NCI-H748 (cell line): ENCODE measurements around the gene ST6GALNAC5.

Source experiments
- DNase-seq: peaks from one replicate; lab custom pipeline; 2025; ENCODE audit not compliant: unreplicated experiment; lab: John Stamatoyannopoulos, UW

ST6GALNAC5 gene

DNA sequence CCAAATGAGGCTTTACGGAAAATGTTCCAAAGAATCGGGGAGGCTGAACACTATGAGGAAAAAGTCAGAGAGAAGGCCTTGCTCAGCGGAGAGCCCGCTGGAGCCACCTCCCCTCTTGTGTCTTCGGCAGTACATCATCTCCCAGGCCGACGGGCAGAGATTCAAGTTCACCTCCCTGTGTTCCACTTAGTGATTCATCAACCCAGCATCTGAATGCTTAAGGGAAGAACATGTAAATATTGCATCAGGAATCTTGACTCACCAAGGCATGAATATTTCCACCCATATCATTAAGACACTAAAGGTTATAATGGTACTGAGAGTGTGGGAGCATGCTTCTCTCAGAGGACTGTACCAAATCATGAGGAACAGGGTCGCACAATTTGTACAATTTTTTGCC, 172.5 kb downstream of the ST6GALNAC5 start:
- DNase-seq = no peak

DNA sequence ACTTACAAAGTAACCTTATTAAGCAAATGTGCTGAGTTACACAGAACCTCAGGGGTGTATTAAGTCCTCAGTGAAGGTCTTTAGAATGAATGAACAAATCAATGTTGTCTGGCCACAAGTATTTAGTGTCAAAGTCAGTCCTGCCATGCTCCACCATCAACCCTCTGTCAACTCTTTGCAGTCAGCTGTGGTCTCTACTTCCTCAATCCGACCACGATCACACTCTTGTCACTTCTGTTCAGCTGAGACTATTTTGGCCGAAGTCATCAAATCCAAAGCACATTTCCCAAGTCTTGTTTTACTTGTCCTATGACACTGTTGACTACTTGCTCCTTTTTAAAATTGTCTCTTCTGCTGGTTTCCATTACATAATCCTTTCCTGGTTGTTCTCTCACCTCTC, 173.5 kb downstream of the ST6GALNAC5 start:
- no peak for DNase-seq

DNA sequence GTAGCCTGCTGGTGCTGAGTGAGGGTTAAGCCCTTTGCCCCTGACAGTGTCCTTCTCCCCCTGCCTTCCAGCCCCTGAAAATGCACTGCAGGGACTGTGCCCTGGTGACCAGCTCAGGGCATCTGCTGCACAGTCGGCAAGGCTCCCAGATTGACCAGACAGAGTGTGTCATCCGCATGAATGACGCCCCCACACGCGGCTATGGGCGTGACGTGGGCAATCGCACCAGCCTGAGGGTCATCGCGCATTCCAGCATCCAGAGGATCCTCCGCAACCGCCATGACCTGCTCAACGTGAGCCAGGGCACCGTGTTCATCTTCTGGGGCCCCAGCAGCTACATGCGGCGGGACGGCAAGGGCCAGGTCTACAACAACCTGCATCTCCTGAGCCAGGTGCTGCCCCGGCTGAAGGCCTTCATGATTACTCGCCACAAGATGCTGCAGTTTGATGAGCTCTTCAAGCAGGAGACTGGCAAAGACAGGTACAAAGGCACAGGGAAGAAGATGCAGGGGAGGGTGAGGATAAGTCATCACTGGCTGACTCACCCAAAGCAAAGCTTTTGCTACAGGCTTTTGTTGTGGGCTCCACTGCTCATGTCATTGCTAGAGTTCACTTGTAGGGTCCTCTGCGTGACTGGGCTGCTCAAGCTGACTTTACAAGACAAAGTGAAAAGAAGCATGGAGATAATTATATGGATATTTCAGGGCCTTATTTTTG, 177.0 kb downstream of the ST6GALNAC5 start:
- no peak for DNase-seq

DNA sequence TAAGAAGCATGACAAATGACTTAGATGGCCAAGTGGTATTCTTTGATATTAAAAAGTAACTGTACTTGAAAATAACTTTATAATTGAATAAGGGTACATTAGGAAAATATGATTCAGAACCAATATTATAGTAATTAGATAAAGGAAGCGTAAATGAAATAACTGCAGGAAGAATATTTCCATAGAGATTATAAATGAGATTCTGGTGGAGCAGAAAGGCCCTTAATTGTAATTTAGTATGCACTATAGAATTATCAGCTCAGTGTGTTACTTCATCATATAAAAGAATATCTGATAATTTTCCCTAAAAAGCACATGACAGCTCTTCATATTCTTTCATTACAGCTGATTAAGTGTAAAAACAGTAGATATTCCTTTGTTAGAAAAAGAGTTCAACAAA, 180.3 kb downstream of the ST6GALNAC5 start:
- no peak for DNase-seq

DNA sequence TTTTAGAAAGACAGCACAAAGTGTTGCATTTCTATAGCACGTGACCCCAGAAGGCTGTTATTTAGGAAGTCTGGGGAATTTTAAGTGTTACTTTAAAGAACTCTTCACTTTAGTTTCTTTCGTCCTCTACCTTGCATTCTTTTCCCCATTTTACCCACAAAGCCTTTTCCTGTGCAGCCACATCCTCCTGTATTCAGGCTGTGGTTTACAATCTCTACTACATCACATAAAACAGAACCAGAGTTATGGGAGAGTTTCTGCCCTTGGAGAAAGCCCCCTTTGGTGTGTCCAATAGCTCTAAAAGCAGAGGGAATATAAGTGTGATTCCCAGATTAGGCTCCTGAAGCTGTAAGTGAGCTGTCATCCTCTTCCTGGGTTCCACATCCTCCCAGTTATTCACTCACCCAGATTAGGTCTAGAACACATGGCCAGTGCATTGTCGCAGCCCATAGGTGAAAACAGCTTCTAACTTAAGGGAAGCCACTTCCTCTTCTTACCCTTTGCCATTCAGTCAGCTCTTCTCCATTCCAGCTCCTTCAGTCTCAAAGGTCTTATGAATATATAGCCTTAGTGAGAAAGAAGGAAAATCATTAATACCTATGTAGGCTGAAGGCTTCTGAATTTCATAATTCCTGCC, 180.8 kb downstream of the ST6GALNAC5 start:
- no peak for DNase-seq

DNA sequence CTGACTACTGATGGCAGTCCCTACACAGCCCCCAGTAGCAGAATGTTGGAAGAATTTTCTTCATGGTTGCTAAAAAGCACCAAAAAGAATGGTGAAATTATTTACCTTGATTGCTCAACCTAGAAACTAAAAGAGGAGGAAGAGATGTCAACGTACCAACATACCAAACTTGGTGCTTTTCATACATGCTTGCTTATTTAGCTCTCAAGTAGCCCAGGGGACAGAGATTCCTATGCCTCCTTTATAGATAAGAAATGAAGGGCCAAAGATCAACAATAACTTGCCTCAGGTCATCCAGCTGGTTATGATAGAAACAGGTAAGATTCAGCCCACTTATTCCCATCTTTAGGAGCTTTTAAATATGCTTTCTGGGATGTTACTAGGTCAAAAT, 181.3 kb downstream of the ST6GALNAC5 start:
- DNase-seq = no peak

DNA sequence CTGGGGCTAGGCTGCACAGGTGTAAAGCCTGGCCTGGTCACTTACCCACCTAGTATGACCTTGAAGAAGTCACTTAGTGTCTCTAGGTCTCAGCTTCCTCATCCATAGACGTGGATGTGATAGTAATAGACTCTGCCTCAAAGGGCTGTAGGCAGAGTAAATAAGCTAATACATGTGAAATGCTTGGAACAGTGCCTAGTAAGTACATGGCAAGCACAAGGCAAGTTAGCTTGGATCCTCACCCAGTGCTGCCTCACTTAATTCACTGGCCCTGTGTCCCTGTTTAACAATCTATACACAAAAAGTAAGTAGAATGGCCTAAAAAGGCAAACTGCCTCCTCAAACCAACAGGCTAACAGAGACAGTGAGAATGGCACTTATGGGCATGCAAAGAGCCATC, 184.1 kb downstream of the ST6GALNAC5 start:
- DNase-seq = no peak

DNA sequence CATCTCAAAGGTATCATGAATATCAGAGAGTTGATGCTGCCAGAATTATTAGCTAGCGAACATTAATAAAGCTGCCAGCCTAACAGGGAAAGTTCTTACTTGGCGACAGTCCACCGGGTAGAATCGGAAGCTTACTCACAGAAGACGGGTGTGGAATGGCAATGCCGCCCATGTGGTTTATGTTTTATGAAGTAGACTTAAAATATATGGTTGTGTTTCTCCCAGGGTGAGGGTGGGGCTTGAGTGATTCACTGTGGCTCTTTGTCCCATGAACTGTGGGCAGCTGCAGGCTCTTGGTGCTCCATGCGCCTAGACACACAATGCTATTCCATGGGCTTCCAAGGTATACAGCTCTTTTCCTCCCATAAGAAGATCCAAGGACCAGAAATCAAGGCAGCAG, 189.2 kb downstream of the ST6GALNAC5 start:
- no peak for DNase-seq

DNA sequence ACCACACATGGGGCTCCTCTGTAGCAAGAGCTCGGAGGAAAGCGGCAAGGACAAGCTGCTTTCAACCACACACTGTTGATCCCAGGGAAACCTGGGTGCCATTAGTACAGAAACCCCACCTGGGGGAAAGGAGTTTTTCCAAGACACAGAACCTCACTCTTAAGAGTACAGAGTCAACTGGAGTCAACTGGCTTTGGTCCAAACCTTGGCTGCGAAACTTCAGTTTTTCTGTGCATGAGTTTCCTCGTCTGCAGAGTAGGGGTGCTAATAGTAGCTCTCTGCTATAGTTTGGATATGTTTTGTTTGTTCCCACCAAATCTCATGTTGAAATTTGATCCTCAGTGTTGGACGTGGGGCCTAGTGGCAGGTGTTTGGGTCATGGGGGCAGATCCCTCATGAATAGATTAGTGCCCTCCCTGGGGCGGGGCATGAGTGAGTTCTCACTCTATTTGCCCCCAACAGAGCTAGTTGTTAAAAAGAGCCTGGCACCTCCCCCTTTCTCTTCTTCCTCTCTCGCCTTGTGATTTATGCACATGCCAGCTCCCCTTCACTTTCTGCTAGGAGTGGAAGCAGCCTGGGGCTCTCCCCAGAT, 190.8 kb downstream of the ST6GALNAC5 start:
- peak; percentile 96 for DNase-seq

DNA sequence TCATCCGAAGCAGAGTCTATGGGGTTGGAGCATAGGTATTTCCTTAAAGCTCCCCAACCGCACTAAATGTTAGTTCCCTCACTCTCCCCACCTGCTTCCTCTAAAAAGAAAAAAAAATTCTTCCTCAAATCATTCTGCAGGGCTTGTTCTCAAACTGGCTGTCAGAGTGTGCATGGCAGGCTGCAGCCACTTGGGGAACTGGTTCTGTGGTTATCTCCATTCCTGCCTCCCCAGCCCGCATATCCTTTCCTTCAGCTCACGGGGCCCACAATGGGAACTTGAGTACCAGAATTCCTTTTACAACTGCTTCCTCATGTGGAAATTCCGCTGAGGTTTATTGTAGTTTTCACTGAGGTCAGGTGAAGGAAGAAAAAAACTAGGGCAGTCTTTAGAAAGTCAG, 192.7 kb downstream of the ST6GALNAC5 start:
- DNase-seq = no peak

DNA sequence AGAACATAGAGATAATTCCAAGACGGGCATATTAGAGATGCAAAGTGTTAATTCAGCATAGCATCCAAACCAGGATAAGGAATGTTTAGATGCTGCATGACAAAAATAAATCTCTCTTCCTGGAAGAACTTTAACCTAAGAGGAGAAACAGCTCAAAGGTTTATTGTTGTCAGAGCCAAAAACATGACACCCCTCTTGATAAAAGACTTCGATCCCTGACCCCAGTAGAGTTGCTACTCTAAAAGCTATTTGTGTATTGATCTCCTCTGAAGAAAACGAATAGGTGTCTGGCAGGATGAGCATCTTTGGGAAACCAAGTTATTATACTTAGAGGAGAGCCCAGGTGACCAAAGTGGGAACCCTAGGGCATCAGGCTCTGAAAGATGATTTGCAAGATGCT, 193.9 kb downstream of the ST6GALNAC5 start:
- DNase-seq = no peak

DNA sequence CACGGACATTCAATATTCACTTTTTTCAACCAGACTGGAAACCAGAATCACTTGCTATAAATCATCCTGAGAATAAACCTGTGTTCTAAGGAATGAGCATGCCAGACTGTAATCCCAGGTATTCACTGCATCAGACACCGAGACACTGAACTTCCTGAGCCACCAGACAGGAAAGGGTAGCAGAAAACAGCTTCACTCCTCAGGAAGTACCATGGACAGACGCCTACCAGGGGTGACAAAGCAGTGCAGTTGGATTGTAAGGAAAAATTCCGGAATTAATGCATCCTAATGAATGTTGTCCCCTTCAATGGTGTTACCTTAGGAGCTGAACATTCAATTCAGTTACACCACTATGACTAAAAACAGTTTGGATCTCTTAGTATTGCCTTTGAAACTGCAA, 195.8 kb downstream of the ST6GALNAC5 start:
- no peak for DNase-seq

DNA sequence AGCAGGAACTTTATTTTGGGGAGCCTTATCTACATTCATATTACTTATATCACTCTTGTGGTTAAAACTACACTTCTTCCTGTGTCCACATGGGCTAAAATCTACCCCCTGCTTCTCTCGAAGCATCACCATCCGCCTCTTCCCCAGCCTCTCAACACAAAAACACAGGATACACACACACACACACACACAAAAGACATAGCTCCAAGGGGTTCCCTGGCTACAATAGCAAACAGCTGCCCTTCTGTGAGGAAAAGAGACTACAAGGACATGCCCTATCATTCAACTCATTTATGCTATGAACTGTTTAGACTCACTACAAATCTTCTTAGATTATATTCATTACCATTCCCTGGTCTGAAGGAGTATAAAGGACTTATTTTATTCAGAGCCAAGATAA, 197.0 kb downstream of the ST6GALNAC5 start:
- DNase-seq = peak; percentile 83

DNA sequence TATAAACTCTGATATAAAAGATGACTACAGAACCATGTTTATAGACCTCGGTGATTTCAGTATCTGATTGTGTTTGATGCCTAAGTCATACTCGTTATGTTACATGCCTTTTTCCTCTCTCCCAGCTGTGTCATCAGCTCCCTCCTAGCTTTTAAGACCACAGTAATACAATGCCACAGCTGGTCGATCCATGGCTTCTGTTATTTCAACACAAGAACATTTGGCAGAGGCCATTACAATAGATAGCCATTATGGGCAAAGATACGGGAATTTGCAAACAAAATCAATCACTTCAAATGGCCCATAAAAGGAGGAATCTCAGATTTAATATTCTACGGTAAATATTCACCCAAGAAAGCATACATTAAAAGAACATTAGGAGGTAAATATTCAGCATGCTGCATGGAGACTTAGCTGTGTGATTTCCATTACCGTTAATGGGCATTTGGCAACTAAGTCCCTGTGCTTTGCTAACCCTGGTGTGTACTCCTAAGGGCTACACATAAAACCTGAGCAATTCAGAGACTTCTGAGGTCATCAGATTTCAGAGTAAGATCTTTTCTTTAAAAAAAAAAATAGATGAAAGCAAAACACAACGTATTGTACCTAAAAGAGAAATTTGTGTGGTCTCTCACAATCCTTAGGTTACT, 198.5 kb downstream of the ST6GALNAC5 start:
- peak; percentile 96 for DNase-seq

DNA sequence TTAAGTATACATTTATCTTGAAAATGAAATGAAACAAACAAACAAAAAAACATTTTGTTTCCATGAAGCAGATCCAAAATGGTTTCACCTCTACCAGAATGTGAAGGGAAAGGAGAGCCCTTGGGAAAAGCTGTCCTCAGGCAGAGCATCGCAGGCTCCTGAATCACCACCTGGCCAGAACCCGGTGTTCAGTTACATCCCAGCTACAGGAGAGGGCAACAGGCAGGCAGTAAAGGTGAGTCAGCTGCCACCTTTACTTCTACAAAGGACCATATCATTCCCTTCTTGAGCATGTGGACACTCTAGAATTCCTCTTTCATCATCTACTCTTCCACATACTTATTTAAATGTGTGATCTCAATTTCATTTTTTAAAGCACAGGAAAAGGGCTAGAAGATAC, 200.7 kb downstream of the ST6GALNAC5 start:
- peak; percentile 48 for DNase-seq

DNA sequence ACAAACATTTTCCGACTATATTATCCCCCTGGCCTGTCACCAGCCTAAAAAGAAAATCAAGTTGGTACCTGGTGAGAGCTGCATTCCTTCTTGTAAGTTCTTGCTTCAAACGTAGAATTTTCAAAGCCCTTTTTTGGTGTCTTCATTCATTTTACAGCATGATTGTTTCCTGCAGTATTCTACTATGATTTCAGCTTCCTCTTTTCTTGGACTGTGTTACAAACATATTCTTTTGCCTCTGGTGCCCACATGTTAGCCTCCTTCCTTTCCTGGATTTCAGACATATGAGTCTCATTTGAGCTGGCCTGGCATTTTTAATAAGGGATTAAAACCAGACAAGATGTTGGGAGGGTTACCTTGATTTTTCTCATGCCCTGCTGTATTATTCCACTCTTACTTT, 209.5 kb downstream of the ST6GALNAC5 start:
- DNase-seq = no peak

DNA sequence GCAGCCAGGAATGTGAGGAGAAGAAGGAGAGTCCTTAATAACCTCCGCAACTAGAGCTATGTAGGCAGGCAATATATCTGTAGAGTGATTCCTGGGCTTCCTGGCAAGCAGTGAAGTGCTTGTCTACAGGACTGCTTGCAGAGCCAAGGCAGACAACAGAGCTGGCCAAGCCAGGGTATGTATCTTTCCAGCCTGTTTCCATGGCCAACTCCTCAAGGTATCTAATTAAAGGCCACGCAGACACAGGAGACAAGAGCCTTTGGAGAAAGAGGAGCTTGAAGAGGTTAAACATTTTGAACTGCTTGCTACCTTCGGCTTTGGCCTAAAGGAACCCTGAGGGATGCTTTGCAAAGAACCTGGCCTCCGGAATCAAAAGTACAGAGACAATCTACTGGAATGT, 214.6 kb downstream of the ST6GALNAC5 start:
- DNase-seq = no peak

DNA sequence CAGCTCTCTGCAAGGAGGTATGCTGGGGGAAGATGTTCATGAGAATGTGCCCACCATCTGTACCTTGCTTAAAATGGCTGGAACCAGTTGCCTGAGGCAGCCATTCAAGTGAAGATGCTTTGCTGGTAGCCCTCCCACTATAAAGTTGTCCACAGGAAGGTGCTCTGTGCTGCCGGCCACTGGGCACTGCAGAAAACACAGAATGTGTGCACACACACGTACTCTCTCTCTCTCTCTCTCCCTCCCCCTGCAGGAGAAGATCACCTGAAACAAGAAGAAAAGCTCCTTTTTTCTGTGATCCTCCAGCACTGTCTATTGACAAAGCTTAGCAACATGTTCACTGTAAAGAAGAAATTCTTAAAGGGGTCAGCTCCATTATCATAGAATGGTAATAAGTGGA, 217.2 kb downstream of the ST6GALNAC5 start:
- DNase-seq = no peak

DNA sequence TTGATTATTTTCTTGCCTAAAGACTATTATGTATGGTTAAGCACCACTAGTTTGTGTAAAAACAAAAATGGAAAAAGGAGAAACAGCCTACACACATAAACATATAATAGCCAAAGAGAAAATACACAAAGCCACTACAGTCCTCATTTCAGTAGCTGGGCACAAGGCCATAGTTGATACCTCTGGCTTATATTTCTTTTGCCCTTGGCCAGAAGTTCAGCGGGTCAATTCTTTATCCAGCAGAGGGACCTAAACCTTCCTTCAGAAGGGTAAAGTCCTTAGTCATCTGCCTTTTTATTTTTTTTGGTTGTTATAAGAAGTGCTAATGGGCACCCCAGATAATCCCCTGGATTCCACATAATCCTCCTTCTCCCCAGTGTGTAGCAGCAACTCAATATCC, 217.8 kb downstream of the ST6GALNAC5 start:
- DNase-seq = no peak

DNA sequence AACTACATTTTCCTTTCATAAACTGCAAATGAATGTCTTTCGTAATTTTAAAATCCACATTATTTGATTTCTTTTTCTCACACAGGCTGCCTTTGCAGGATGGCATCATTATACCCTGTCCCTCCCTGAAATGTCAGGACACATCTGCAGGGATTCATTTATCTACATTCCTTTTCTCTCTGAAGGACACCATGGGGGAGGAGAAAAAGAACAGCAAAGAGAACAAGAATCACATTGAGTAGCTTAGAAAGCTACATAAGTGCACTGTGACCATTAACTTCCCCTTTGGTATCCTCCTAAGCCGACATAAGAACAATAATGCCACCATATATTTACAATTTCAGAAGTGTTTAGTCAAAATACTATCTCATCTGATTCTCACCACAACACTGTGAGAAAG, 222.5 kb downstream of the ST6GALNAC5 start:
- no peak for DNase-seq

DNA sequence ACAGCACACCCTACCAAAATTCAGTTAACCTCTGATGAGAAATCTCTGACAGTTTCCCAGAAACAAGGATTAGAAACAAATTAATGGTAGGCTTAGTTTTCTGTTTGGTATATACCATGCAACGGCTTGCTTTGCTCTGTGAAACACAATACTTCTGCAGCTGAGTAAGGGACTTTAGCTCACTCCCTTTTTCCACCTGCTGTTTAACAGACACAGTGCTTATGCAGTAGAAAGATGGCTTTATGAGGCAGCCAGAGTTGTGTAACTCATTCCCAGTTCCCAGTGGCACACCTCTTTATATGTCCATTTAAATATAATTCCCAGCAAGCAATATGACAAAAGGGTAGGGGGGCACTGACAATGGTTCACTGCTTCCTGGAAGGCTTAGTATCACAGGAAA, 228.0 kb downstream of the ST6GALNAC5 start:
- peak; percentile 31 for DNase-seq
